Endothelial cell of hepatic sinusoid (primary cell): ENCODE measurements around the gene DTX1.

ENCODE experiments used
- in situ Hi-C: cut with HindIII; loops from 2 replicates; pipeline ENCODE4 v1.10.0; 2017; ENCODE audit warnings: low sequenced_read_pairs

The DTX1 gene

DNA sequence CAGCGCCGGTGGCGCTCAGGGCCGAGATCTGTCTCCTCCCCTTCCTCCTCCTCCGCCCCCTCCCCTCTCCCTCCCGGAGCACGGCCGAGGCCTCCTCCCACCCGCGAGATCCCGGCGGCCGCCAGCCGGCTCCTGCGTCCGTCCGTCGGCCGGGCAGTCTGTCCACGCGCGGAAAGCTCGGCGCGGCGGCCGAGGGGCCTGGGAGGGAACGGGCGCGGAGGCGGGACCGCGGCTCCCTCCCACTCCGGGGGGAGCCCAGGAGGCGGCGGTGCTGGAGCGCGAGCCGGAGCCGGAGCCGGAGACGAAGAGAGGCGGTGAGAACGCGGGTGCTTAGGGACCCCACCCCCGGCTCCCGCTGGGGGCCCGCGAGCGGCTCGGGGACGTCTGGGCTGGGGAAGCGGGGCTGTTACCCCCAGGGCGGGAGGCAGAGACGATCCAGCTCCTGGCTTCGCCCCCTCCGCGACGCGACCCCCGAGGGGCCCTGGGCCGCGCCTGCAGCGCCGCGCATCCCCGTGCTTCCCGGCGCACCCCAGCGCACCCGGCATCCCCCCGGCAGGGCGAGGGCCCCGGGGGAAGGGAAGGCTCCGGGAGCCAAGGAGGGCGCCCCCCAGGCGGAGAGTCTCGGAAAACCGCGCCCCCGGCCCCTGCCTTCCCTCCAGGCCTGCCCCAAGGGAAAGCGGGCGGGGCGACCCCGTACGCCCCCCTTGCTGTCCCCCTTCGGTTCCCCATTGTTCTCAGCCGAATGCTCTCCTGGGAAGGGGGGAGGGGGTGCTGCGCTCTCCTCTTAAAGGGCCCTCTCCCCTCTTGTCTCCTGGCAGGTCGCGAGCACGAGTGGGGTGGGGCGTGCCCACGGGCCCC, at the start of gene DTX1:
TSS of gene DTX1 (plus strand) at position 100 of the 858 bp plus-strand sequence. CDS start 1,463 bp downstream, outside the sequence.
- in situ Hi-C loops: no loop called here

GRCh38 chr12:113007166-113007565, 49.4 kb upstream of the DTX1 start:
- in situ Hi-C loops: no loop called here

- in situ Hi-C loops: no loop called here
Measured at GRCh38 chr12:113010701-113011100, 45.8 kb upstream of the DTX1 start.

DNA sequence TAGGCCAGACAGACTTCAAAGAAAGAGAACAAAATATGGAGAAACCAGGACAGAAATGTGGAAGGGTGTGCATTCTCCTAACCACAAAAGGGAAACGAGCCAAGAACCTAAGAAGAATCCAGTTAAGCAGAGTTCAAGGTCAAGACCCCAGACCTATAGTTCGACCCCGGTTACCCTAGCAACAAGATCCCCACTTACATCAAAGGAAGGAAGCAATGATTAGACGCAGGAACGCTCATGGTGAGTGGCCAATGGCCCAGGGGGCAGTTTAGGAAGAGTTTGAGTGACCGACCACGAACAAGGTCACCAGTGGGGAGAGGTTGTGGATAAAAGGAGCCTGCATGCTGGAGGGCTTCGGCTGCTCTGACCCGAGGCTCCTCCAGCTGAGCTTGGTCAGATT, 42.0 kb upstream of the DTX1 start:
- in situ Hi-C loops: no loop called here

- in situ Hi-C loops: no loop called here
Measured at GRCh38 chr12:113016796-113017195, 39.7 kb upstream of the DTX1 start.

DNA sequence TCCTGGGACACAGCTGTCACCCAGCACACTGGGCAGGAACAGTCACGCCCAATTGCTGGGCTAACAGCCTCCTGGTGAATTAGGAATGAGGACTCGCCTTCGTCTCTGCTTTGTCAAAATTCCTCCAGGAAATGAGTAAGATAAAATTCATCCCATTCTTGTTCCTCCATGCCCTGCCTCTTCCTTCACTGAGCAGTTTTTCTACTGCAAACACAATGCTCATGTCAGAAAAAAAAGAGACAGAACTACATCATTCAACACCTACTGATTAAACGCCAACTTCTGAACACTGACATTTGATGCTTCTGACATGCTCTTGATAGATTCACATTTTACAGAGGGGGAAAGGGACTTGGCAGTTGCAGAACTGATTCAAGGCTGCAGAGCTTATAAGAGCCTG, 37.5 kb upstream of the DTX1 start:
- in situ Hi-C loops: no loop called here

DNA sequence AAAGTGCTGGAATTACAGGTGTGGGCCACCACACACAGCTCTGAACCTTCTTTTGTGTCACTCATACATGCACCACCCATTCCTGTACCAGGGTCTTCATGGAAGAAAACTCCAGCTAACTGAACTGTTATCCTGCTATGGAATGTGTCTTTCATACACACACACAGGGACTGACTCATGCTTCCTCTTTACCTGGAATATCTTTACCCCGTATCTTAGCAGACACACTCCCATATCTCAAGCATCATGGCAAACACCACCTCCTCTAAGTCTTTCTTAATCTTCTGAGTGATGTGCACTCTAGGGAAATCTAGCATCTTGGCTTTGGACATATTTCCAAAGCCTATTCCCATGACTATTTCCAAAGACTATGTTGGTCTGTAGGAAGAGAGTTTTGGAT, 35.0 kb upstream of the DTX1 start:
- in situ Hi-C loops: loop anchor here (5.0 to 10.0 kb wide), 4 partner anchors 59 to 227 kb away; partner anchors contain the start of gene RPH3A

DNA sequence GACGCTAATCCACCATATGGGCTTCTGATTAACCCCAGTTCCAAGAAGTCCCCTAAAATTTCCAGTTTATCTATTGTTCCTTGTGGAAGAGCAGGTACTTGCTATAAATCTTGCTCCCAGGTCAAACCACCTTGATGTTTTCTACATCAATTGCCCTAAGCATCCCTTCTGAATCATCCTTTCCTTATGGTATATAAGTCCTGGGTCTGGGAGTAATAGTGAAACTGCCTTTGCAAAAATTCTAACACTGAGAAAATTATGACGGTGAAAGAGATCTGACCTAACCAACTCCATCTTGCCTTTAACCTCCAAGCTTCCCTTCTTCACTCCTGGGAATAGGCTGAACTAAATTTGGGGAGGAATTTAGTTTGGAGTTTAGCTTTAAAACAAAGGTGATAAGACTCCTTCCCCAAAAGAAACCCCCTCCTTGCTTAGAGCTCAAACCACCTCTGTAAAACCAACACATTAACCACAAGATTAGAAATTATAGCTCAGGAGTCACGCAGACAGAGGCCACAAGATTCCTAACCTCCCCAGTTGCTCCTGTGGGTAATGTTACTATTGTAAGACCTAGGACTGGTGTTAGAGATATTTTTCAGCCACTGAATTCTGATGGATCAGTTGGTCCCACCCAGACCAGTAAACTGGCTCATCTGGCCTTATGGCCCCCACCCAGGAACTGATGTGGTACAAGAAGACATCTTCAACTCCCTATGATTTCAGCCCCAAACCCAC, 33.8 kb upstream of the DTX1 start:
- in situ Hi-C loops: loop anchor here (5.0 to 10.0 kb wide), 4 partner anchors 60 to 228 kb away; partner anchors contain the start of gene RPH3A

DNA sequence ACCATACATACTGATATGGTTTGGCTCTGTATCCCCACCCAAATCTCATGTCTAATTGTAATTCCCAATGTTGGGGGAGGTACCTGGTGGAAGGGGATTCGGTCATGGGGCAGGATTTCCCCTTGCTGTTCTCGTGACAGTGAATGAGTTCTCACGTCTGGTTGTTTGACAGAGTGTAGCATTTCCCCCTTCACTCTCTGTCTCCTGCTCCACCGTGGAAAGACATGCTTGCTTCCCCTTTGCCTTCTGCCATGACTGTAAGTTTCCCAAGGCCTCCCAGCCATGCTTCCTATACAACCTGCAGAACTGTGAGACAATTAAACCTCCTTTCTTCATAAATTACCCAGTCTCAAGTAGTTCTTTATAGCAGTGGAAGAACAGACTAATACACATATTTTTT, 28.8 kb upstream of the DTX1 start:
- in situ Hi-C loops: loop anchor here (10.0 kb wide), 1 partner anchor 233 kb away; the partner anchor contains the start of gene RPH3A

DNA sequence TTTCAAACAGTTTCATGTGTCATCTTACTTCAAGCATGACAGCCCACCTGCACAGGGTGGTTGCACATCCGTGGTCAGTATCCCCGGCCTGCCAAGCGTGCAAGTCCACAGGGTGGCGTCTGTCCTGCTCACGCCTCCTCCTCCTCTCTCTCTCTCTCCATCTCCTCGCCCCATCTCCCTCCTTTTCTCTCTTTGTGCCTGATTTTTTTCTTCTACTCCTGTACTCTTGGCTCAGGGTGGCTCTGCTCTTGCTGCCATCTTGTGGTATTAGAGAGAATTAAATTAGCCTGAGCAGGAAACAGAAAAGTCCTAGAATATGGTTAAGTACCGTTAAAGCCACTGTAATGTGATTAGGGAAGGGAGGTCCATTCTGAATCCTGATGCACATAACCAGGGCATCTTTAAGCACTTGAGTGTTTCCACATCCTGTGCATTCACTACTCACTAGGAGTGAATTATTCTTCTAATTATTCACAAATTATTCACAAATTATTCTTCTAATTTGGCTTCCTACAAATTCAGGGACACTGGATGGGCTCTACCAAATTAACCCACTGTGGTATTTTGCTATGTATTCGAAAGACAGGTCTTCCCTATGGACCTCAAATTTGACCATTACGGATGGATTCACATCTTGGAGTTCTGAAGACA, 25.5 kb upstream of the DTX1 start:
- in situ Hi-C loops: no loop called here

GRCh38 chr12:113039911-113040445, 16.6 kb upstream of the DTX1 start:
- in situ Hi-C loops: loop anchor here (5.0 kb wide), 2 partner anchors 42 to 53 kb away; no protein-coding TSS in a partner anchor

DNA sequence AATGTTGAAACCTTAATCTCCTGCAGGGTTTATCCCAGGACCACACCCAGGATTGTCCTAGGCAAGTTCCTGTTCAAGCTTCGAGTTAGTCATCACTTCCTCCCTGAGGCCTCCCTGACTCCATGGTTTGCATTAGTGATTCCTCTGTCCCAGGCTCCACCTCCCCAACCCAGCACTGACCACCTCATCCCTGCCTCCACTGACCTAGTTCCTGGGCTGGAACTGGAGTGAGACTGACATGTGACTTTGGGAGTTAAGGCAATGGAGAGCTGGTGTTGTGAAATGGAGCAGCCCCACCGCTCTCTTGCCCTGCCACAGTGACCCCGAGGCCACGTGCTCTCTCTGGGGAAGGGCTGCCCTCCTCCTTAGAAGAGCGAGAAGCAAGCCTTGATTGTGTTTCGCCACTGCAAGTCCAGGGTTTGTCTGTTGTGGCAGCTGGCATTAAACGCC, 15.8 kb upstream of the DTX1 start:
- in situ Hi-C loops: loop anchor here (5.0 kb wide), 1 partner anchor 42 kb away; no protein-coding TSS in a partner anchor

- in situ Hi-C loops: loop anchor here (5.0 kb wide), 1 partner anchor 41 kb away; no protein-coding TSS in a partner anchor
Measured at GRCh38 chr12:113041560-113041959, 15.0 kb upstream of the DTX1 start.

DNA sequence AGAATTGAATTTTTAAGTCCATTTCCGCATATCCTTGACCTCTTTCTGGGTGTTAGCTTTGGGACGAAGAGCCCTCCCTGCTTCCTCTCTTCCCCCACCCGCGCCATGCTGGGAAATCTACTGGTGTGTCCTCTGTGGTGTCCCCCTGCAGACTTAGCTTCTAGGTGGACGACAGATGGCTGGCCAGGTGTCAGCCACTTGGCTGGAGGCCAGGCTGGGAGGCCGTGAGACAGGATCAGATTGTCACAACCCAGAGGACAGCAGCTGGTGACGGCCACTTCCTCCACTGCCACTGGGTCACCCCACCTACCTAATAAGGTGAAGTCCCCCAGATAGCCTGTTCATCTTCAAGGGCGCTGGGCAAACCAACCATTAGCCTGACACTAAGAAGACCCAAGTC, 13.3 kb upstream of the DTX1 start:
- in situ Hi-C loops: loop anchor here (5.0 kb wide), 1 partner anchor 39 kb away; no protein-coding TSS in a partner anchor

DNA sequence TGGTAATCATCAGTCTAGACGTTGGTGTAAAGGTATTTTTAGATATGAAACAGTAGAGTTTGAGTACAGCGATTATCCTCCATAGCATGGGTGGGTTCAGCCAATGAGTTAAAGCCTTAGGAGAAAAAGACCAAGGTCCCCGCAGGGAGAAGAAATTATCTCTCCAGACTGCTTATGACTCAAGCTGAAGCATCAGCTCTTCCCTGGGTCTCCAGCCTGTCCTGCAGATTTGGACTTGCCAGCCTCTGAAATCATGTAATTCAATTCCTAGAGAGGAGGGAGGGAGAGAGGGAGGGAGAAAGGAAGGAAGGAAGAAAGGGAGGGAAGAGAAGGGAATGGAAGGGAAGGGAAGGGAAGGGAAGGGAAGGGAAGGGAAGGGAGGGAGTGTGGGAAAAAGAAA, 12.0 kb upstream of the DTX1 start:
- in situ Hi-C loops: loop anchor here (5.0 kb wide), 1 partner anchor 38 kb away; no protein-coding TSS in a partner anchor

DNA sequence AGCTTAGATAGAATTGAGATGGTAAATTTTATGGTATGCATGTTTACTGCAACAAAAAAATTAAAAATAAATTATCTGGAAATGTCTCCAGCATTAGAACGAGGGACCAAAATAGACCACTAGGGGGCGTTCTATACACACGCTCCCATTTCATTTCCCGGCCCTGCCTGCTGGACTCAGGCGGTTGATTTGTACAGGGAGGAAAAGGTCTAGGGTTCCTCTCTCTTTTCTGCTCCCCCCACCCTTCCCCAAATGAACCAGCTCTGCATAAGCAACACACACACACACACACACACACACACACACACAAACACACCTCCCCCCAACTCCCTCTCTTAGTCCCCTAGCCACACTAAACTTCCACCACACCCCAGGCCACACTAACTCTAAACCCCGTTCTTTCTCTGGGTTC, 7.8 kb upstream of the DTX1 start:
- in situ Hi-C loops: no loop called here

- in situ Hi-C loops: no loop called here
Measured at GRCh38 chr12:113049976-113050742, 6.4 kb upstream of the DTX1 start.

DNA sequence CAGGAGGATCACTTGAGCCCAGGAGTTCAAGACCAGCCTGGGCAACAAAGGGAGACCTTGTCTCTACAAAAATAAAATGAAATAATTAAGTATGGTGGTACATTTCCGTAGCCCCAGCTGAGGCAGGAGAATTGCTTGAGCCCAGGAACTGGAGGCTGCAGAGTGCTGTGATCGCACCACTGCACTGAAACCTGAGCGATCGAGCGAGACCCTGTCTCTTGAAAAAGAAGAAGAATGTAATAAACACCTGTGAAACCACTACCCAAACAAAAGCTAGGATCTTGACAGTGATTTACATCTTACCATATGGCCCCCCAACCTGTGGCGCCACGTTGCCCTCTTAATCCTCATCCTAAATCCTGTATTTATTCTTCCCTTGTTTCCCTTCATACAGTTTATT, 5.7 kb upstream of the DTX1 start:
- in situ Hi-C loops: no loop called here

- in situ Hi-C loops: no loop called here
Measured at GRCh38 chr12:113051759-113052158, 4.8 kb upstream of the DTX1 start.

DNA sequence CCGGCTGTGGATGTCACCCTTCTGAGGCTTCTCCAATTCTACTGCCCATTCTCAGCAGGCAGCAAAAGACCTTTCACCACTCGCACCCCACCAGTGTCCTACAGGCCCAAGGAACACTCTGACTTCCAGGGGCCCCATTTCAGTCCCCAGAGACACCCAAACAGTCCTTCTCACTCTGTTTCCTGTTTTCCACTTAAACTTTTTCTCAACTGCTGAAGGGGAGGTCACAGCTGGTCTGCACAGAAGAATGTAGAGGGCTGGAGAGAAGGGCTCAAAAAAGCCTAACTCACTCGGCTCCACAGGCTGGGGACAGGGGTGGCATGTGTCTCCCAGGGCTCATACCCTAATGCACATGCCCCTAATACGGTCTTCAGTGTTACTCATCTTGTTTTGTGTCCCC, 4.2 kb upstream of the DTX1 start:
- in situ Hi-C loops: no loop called here
